ENCODE measurements around the gene IFT88. TPM values are rescaled to one million over a fixed set of nuclear protein-coding genes. Genes with fewer than 3 reads are reported as not detected.

The IFT88 gene
- total and polyA plus RNA-seq, 9 of the 15 experiments (the other 6 are each of a cell fraction or from before 2014, with no cell fraction given): 8.3 to 13.5 (median 10.0) TPM

DNA sequence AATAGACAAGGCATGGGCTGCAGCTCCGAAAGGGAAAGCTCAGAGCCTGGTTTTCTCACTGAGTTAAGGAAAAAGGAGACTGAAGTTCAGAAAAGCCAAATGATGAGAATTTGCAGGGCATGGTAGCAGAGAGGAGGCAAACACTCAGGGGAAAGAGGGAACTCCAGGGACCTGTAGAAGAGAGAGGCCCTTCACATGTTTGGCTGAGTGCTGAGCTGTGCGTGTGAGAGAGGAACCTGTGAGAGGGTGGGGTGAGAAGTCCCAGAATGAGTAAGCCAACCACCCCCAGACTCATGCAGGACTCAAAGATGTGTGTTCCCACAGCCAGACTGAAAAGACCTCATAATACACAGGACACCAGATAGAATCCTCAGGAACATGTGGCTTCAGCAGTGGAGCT, 38.5 kb upstream of the IFT88 start (continued):
- TF ChIP-seq, protein P1, sequence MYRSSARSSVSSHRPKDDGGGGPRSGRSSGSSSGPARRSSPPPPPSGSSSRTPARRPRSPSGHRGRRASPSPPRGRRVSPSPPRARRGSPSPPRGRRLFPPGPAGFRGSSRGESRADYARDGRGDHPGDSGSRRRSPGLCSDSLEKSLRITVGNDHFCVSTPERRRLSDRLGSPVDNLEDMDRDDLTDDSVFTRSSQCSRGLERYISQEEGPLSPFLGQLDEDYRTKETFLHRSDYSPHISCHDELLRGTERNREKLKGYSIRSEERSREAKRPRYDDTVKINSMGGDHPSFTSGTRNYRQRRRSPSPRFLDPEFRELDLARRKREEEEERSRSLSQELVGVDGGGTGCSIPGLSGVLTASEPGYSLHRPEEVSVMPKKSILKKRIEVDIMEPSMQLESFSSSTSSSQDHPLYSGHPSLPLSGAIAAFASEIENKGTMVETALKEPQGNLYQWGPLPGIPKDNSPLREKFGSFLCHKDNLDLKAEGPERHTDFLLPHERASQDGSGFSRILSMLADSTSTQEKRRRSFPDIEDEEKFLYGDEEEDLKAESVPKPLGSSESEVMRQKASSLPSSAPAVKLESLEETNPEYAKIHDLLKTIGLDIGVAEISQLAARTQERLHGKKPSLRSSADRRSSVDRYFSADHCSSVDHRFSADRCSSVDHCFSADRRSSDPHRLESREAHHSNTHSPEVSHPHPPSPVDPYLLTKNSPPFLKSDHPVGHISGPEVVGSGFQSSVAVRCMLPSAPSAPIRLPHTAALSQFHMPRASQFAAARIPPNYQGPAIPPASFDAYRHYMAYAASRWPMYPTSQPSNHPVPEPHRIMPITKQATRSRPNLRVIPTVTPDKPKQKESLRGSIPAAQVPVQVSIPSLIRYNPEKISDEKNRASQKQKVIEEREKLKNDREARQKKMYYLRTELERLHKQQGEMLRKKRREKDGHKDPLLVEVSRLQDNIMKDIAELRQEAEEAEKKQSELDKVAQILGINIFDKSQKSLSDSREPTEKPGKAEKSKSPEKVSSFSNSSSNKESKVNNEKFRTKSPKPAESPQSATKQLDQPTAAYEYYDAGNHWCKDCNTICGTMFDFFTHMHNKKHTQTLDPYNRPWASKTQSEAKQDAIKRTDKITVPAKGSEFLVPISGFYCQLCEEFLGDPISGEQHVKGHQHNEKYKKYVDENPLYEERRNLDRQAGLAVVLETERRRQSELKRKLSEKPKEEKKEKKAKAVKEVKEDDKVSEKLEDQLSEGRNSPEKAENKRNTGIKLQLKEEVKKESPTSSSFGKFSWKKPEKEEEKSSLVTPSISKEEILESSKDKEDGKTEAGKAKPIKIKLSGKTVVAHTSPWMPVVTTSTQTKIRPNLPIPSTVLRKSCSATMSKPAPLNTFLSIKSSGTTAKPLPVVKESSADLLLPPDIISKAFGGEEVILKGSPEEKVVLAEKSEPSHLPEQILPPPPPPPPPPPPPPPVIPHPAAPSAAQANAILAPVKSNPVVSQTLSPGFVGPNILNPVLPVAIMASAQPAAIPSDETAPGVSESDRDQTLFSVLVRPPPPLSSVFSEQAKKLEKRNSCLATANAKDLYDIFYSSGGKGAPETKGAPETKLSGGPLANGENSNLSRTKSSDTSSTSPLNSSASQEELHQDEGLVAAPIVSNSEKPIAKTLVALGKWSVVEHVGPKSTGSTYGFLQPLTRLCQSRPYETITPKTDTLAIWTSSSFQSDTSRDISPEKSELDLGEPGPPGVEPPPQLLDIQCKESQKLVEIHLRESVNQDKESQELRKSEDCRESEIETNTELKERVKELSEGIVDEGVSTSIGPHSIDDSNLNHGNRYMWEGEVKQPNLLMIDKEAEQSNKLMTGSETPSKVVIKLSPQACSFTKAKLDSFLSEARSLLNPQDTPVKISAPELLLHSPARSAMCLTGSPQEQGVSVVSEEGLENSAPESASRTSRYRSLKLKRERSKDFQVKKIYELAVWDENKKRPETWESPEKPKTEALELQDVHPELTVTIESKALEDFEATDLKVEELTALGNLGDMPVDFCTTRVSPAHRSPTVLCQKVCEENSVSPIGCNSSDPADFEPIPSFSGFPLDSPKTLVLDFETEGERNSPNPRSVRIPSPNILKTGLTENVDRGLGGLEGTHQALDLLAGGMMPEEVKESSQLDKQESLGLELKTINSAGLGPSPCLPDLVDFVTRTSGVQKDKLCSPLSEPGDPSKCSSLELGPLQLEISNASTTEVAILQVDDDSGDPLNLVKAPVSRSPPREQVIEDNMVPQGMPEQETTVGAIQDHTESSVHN (IDR thresholded peaks at IDR 0.05; ENCODE audit: borderline replicate concordance in 1 of 2, low read depth in 1 of 2): no peak
- TF ChIP-seq ZNF76 (CRISPR knock-in tag; IDR thresholded peaks at IDR 0.05; ENCODE audit: borderline replicate concordance): no peak

All from K562 (cell line).